Astrocyte (in vitro differentiated cells and primary cell): ENCODE measurements around the gene TRMU.

Experiments
- CTCF ChIP-seq: IDR thresholded peaks from 2 replicates; pipeline ENCODE4 v1.5.1; 2011; ENCODE audit warnings: low read depth, mild to moderate bottlenecking, inconsistent platforms, low read length, moderate library complexity; ENCODE audit not compliant: insufficient read depth
- EZH2 ChIP-seq: IDR thresholded peaks from 2 replicates; pipeline ENCODE4 v1.6.1; 2012; ENCODE audit warnings: mild to moderate bottlenecking, low read length, inconsistent platforms; ENCODE audit not compliant: insufficient read depth

- TF ChIP-seq CTCF (no peak), EZH2 (no peak)
These were observed 35.2 kb downstream of the TRMU start for GRCh38 chr22:46370584-46371291.
